ENCODE results near the gene GRM4.

Gene GRM4

DNA sequence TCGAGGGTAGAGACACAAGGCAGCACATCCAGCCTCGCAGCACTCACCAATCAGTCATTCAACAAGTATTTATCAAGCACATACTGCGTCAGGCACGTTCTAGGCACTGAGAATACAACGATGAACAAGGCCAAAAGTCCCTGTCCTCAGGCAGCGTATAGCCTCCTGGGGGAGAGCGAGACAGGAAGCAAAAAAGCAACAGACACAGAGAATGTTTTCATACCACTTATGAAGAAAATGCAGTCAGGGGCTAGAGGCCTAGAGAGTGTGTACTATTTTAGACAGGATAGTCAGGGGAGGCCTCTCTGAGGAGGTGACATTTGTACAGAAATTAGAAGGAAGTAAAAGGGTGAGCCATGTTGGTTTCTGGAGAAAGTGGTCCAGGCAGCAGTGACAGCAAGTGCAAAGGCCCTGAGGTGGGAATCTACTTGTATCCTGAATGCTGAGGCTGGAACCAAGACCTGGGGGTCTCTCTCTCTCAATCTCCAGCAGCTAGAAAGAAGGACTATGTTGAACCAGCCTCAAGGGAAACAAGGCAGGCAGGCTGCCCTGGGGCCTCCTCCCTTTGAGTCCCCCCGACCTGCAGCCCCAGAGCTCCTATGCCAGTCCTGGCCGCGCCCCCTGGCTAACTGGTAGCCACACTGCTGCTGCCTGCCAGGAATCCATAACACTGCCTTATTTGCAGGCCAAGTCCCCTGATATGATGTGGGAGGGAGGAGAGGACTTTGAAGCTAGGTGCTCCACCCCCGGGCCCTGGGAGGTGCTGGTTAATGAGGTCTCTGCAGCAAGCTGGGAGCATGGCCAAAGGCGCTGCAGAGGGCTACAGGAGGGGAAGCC lies 151.2 kb downstream of the GRM4 start:
- DNase-seq (ENCODE audit: low read depth in 2 of 2): no peak

GRCh38 chr6:33993653-33994471 lies 152.0 kb downstream of the GRM4 start:
- no peak for DNase-seq (ENCODE audit: low read depth in 2 of 2)

GRCh38 chr6:33993091-33993490 lies 152.8 kb downstream of the GRM4 start:
- no peak for DNase-seq (ENCODE audit: low read depth in 2 of 2)

- no peak for DNase-seq (ENCODE audit: low read depth in 2 of 2)
These were observed 153.7 kb downstream of the GRM4 start for GRCh38 chr6:33992191-33992590.

- no peak for DNase-seq (ENCODE audit: low read depth in 2 of 2)
These were observed 154.3 kb downstream of the GRM4 start for GRCh38 chr6:33991610-33992009.

GRCh38 chr6:33990061-33990541 lies 155.8 kb downstream of the GRM4 start:
- DNase-seq (ENCODE audit: low read depth in 2 of 2): no peak

- no peak for DNase-seq (ENCODE audit: low read depth in 2 of 2)
These were observed 156.7 kb downstream of the GRM4 start for GRCh38 chr6:33989016-33989854.

GRCh38 chr6:33988121-33989015 lies 157.5 kb downstream of the GRM4 start:
- no peak for DNase-seq (ENCODE audit: low read depth in 2 of 2)

- DNase-seq (ENCODE audit: low read depth in 2 of 2): no peak
These were observed 158.3 kb downstream of the GRM4 start for GRCh38 chr6:33987531-33988021.

DNA sequence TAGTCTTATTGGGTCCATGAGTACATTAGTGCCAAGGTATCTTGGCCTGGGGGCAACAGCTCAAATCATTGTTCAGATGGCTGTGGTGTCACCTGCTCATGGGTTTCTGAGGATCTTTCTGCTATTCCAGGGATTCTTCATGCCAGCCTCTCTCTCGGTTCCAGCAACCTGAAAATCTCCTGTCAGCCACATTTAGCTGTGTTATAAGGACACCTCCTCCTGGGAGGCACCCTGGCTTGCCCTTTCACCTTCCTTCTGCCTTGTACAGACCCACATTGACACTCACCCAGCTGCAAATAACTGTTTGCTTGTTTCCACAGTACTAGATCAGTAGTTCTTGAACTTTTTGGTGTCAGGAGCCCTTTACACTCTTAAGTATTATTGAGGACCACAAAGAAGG lies 159.9 kb downstream of the GRM4 start:
- no peak for DNase-seq (ENCODE audit: low read depth in 2 of 2)

DNA sequence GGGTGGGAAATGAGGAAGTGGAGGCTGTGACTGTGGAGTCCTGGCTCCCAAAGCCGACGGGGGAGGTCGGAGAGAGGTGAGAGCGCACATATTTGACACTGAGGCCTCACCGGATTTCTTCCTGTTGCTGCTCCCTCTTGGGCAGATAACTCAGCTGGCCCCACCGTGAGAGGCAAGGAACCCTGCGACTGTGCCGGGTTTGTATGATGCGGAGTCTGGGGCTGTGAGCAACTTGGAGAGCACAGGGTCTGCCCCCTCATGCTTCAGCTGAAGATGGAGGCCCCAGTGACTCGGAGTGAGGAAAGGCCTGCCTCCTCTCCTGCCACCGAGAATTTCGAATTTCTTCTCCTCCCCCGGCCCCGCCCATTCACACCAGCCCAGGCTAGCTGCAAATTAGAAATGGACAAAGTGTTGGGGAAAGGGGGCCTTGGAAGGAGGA lies 160.6 kb downstream of the GRM4 start:
- no peak for DNase-seq (ENCODE audit: low read depth in 2 of 2)

- no peak for DNase-seq (ENCODE audit: low read depth in 2 of 2)
These were observed 161.2 kb downstream of the GRM4 start for GRCh38 chr6:33984466-33985312.

DNA sequence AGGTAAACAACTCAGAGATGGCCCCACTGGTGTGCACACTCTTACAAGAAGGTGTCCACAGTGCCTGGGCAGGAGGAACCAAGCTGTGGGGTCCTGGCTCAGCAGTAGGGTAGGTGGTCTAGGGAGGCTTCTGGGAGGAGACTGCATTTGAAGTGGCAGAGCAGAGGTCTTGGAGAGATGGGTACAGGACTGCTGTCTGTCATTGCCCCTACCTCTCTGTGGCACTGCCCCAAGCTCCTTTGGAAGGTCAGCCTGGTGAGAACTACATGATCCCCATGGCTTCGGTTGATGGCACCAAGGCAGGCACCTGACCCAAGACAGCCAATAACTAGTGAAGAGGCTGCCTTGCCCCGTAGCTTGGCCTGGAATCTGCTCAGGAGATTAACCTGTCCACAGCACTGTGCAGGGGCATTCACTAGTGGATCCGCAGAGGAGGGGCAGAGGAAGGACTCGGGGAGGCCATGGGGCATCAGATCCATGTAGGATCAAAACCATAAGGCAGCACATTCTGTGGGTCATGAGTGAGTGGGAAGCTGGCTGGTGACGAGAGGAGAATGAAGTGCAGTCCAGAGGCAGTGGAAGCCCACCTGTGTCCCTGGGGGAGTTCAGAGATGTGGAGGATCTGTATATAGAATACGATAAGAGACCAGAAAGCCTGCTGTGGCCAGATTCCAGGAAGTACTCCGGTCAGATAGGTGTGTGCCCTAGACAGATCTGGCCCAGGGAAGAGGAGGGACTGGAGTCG lies 162.0 kb downstream of the GRM4 start:
- DNase-seq (ENCODE audit: low read depth in 2 of 2): no peak

- DNase-seq (ENCODE audit: low read depth in 2 of 2): no peak
These were observed 162.7 kb downstream of the GRM4 start for GRCh38 chr6:33983109-33983716.

DNA sequence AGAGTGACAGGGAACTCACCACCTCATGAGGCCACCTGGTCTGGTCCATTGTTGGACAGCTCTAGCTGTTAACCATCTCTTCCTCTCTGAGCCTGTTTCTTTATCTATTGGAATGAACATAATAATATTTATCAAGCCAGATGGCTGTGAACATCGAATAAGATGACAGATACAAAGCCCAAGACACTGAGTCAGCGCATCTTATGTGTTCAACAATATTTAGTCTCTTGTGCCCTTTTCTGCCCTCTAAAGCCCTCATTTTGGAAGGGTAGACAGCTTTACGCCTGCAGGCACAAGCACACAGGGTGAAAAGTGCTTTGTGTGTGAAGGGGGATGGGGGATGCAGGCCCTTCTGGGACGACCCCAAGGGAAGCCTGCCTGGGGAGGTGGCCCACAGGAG lies 164.0 kb downstream of the GRM4 start:
- DNase-seq (ENCODE audit: low read depth in 2 of 2): no peak

GRCh38 chr6:33981421-33981820 lies 164.5 kb downstream of the GRM4 start:
- DNase-seq (ENCODE audit: low read depth in 2 of 2): no peak

GRCh38 chr6:33980176-33981175 lies 165.4 kb downstream of the GRM4 start:
- no peak for DNase-seq (ENCODE audit: low read depth in 2 of 2)
